EH (cell line): ENCODE results near the gene AMZ2.

Experiments used
- DNase-seq: peaks from one replicate; pipeline ENCODE4 v3.0.0-alpha.2; 2015; ENCODE audit warnings: low read depth

Gene AMZ2

GRCh38 chr17:68290955-68291835, 43.4 kb downstream of the AMZ2 start, which contains the start of the genes ARSG and SLC16A6:
Gene ARSG (plus strand): TSS chr17:68291495. CDS start chr17:68307494, 15,999 bp downstream.
Gene SLC16A6 (minus strand): TSS chr17:68291127. CDS start chr17:68278320, 12,807 bp downstream.
- DNase-seq = peak; percentile 25

DNA sequence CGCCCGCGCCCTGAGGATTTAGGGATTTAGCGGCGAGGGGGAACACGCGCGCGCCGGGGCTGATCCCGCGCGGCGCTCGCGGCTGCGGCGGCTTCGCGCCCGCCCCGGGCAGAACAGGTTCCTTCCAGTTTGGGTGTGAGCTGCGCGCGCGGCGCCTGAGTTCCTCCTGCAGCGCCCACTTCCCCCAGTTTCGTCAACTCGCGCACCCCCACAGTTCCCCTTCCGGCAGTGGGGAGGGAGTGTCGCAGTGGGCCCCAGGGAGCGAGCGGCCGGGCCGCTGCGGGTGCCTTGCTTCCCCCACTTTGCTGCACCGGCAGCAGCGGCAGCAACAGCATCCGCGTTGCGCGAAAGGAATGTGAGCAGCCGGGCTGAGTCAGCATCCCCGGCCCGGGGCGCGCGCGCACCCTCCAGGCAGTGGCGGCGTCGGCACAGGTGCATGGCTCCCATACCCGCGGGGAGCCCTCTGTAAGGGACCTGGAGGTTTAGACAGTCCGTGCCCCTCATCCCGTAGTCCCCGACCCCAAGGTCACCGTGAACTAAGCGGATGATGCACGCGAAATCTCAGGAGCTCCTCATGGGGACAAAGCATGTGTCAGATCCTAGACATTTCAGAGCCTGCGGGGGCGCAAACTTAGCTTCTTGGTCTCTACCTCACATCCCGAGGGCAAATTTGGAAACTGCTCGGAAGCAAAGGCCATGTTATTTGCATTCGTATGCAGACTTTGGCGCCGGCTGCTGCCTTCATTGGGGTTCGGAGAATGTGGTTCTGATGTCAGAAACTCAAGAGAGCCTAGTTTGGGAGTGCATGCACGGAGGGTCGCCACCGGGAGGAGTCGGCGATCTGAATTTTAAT, 44.2 kb downstream of the AMZ2 start:
- peak; percentile 63 for DNase-seq

GRCh38 chr17:68292689-68293040, 44.8 kb downstream of the AMZ2 start:
- no peak for DNase-seq

DNA sequence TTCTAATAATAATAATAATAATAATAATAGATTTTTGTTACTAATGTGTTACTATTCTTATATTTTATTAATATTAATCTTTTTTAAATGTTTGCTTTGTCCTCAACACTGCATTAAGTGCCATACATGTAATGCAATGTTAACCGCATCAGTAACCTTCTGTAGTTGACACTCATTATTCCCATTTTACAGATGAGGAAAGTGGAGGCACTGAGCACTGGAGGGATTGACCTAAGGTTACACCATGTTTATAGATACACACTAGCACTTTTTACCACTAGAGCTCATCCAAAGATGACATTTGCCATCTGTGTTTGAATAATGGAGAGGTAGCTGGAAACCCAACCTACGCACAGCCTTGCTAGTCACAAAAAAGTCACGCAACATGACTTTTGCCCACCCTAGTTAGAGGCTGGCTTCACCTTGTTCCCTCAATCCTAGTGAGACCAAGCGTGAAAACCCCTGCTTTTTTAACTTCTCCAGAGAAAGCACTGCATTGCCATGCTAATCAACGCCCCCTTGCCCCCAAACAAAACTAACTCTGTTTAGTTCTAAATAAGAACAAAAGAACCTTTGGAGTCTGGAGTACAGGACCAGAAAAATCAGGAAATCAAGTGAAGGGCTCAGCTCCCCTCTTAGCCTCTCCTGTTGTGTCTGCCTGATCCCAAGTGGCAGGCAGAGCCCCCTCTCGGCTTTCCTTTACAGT, 45.8 kb downstream of the AMZ2 start:
- DNase-seq = no peak

DNA sequence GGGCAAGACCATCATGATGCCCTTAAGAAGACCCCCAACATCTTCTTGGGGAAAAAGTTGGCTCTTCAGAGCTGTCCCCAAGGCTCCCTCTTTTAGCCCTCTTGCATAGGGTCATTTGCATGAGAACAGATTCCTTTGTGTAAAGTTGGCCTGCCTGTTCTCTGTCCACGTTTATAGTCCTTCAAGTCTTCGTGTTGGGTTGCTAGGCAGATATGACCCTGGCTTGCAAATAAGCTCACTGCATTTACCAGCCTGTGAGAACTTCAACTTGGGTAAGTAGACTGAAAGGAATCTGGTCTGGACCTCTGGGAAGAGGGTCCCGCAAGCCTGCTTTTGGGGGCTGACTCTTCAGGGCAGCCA, 46.3 kb downstream of the AMZ2 start:
- no peak for DNase-seq

- DNase-seq = no peak
Observed at GRCh38 chr17:68294617-68295016, 46.8 kb downstream of the AMZ2 start.

- no peak for DNase-seq
Observed at GRCh38 chr17:68295086-68295485, 47.2 kb downstream of the AMZ2 start.

DNA sequence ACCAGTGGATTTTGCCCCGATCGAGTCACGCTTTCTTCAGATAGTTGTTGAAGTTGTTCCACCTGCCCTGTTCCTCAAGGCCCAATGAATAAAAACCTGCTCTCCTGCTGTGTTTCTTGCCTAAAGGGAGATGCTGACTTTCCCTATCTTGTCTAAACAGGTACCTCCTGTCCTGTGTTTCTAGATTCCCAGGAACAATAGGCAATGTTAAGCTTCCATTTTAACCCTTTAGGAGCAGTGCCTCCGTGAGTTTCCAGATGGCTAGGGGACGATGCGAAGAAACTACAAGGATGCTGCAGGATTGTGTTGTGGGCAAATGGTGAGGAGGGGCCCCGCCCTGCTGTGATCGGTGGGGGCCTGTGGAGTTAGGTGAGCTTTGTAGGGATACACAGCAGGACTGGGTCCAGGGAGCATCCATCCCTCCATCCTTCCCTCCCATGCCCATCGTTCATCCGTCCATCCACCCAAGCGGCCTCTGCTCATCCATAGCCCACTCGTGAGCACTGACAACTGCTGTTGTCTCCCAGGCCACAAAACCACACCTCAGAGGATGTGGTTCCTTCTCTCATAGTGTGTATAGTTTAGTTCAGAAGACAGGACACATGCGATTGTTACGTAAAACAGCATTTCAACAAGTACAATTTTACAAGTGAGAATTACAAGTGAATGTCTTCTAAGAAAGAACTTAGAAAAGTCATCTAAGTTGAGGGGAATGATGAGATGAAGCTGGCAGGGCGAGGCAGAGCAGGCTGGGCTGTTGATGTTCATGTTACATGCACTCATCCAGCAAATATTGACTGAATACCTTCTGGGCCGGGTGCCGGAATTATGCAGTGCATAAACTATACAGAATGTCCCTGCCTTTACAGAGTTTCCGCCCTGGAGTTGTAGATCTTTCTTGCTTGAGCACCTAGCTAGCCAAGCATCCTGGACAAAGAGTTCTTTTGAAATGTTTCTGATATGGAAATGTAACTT, 48.7 kb downstream of the AMZ2 start:
- DNase-seq = no peak

- no peak for DNase-seq
Observed at GRCh38 chr17:68297195-68297594, 49.4 kb downstream of the AMZ2 start.

DNA sequence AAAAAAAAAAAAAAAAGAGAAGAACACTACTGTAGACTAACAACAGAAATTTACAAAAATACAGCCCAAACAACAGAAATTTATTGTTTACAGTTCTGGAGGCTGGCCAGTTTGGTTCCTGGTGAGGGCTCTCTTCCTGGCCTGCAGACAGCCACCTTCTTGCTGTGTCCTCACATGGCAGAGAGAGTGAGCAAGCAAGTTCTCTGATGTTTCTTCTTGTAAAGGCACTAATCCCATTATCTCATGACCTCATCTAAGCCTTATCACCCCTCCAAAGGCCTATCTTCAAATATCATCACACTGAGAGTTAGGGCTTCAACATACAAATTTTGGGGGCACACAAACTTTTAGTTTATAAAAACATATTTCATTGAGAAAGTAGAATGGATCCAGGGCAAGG, 50.8 kb downstream of the AMZ2 start:
- DNase-seq = no peak

- DNase-seq = no peak
Observed at GRCh38 chr17:68299817-68300216, 52.0 kb downstream of the AMZ2 start.

DNA sequence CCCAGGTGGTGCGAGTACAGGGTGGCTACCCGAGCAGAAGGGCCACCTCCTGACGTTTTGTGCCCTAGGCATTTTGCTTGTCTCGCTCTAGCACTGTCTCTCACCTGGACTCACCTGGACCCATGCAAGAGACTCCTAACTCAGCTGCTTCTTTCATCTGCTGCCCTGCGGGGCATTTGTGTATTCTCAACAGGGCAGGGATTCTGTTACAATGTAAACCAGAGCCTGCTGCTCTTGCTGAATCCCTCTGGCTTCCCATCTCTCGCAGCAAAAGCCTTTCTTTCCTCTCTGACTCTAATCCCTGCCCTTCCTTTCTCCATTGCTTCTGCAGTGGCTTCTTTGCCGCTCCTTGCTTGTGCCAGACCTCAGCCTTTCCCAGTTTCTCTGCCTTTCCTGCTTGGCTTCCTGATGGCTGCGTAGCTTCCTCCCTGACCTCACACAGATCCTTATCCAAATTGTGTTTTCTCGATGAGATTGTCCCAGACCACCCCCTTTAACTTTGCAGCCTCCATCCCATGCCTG, 53.7 kb downstream of the AMZ2 start:
- DNase-seq = no peak

- no peak for DNase-seq
Observed at GRCh38 chr17:68302066-68302564, 54.3 kb downstream of the AMZ2 start.

GRCh38 chr17:68302666-68303065, 54.8 kb downstream of the AMZ2 start:
- no peak for DNase-seq

- DNase-seq = no peak
Observed at GRCh38 chr17:68304706-68305105, 56.9 kb downstream of the AMZ2 start.

GRCh38 chr17:68305142-68305541, 57.3 kb downstream of the AMZ2 start:
- DNase-seq = no peak
